ENCODE data around the gene PRKG1.
"Not testable (repeated sequence)": the region's sequence is repeated elsewhere in the genome, so short reads cannot be mapped to it uniquely, and the experiment has no call there.

Gene PRKG1

GRCh38 chr10:51227897-51228713 lies 153.8 kb downstream of the PRKG1 start:
- no peak for DNase-seq (ENCODE audit: low spot score)

GRCh38 chr10:51228714-51229100 lies 154.4 kb downstream of the PRKG1 start:
- no peak for DNase-seq (ENCODE audit: low spot score)

GRCh38 chr10:51230887-51231585 lies 156.7 kb downstream of the PRKG1 start:
- DNase-seq (ENCODE audit: low spot score): no peak

- no peak for DNase-seq (ENCODE audit: low spot score)
Measured at GRCh38 chr10:51231754-51232153, 157.5 kb downstream of the PRKG1 start.

- no peak for DNase-seq (ENCODE audit: low spot score)
Measured at GRCh38 chr10:51233337-51234100, 159.2 kb downstream of the PRKG1 start.

- DNase-seq (ENCODE audit: low spot score): no peak
Measured at GRCh38 chr10:51235865-51236264, 161.6 kb downstream of the PRKG1 start.

GRCh38 chr10:51239006-51239405 lies 164.7 kb downstream of the PRKG1 start:
- no peak for DNase-seq (ENCODE audit: low spot score)

- no peak for DNase-seq (ENCODE audit: low spot score)
Measured at GRCh38 chr10:51241461-51241860, 167.2 kb downstream of the PRKG1 start.

GRCh38 chr10:51242393-51242792 lies 168.1 kb downstream of the PRKG1 start:
- no peak for DNase-seq (ENCODE audit: low spot score)

- DNase-seq (ENCODE audit: low spot score): no peak
Measured at GRCh38 chr10:51244309-51244708, 170.0 kb downstream of the PRKG1 start.

GRCh38 chr10:51244748-51245490 lies 170.6 kb downstream of the PRKG1 start:
- no peak for DNase-seq (ENCODE audit: low spot score)

- DNase-seq (ENCODE audit: low spot score): no peak
Measured at GRCh38 chr10:51246156-51246555, 171.9 kb downstream of the PRKG1 start.

GRCh38 chr10:51250278-51250920 lies 176.1 kb downstream of the PRKG1 start:
- DNase-seq (ENCODE audit: low spot score): no peak

GRCh38 chr10:51251110-51251509 lies 176.8 kb downstream of the PRKG1 start:
- no peak for DNase-seq (ENCODE audit: low spot score)

- DNase-seq (ENCODE audit: low spot score): no peak
Measured at GRCh38 chr10:51255381-51255780, 181.1 kb downstream of the PRKG1 start.

GRCh38 chr10:51257511-51258248 lies 183.4 kb downstream of the PRKG1 start:
- DNase-seq (ENCODE audit: low spot score): no peak

- no peak for DNase-seq (ENCODE audit: low spot score)
Measured at GRCh38 chr10:51260376-51260775, 186.1 kb downstream of the PRKG1 start.

- no peak for DNase-seq (ENCODE audit: low spot score)
Measured at GRCh38 chr10:51266496-51266895, 192.2 kb downstream of the PRKG1 start.

GRCh38 chr10:51267980-51268570 lies 193.8 kb downstream of the PRKG1 start:
- not testable (repeated sequence) for DNase-seq (ENCODE audit: low spot score)

- DNase-seq (ENCODE audit: low spot score): no peak
Measured at GRCh38 chr10:51269821-51270220, 195.5 kb downstream of the PRKG1 start.

Data from CD4-positive, alpha-beta T cell treated with Interleukin-2 at 100 ng/mL for 4 hours (primary cell).